HFFc6 (cell line): ENCODE results near the gene UBE3C. TPM values are rescaled to one million over a fixed set of nuclear protein-coding genes. Genes with fewer than 3 reads are reported as not detected.
"Not testable (repeated sequence)": the region's sequence is repeated elsewhere in the genome, so short reads cannot be mapped to it uniquely, and the experiment has no call there.

Source experiments
- DNase-seq: peaks from one replicate; pipeline ENCODE4 v3.0.0-alpha.2; 2018
- H3K27ac Mint-ChIP-seq: 2 replicates; pipeline ENCODE4 v1.8.0; 2020; ENCODE audit warnings: mild to moderate bottlenecking, mixed read lengths
- H3K27me3 Mint-ChIP-seq: 2 replicates; pipeline ENCODE4 v1.8.0; 2021; ENCODE audit warnings: mild to moderate bottlenecking, moderate library complexity, mixed read lengths; ENCODE audit not compliant: insufficient read depth
- H3K36me3 Mint-ChIP-seq: 2 replicates; pipeline ENCODE4 v1.8.0; 2021; ENCODE audit warnings: low read depth, mixed read lengths
- H3K4me1 Mint-ChIP-seq: 2 replicates; pipeline ENCODE4 v1.8.0; 2020; ENCODE audit warnings: low read depth, mixed read lengths
- H3K4me3 Mint-ChIP-seq: 2 replicates; pipeline ENCODE4 v1.8.0; 2020; ENCODE audit warnings: mild to moderate bottlenecking, moderate library complexity, mixed read lengths
- H3K9me3 Mint-ChIP-seq: 2 replicates; pipeline ENCODE4 v1.8.0; 2020; ENCODE audit warnings: mild to moderate bottlenecking, mixed read lengths
- CTCF ChIP-seq: fragments of 200-600 bp; sonication (generic); IDR thresholded peaks from 2 replicates; pipeline ENCODE4 v1.5.0; 2021; ENCODE audit warnings: antibody characterized with exemption, mild to moderate bottlenecking
- total RNA-seq, 6 experiments: library from RNA; stranded (reverse); fragmentation: NEBNext Ultra II Directional; extraction: Animal tissue kit (Norgen Biotek cat#: 25700); gene quantifications; 2 replicates in 1 of 6; 3 replicates in 5 of 6; pipeline ENCODE4 v1.2.3, GENCODE V29; 2021

The UBE3C gene
- total RNA-seq, 6 experiments from 2014 or later = 64.2 to 80.1 (median 73.1) TPM

- no peaks in the 10 kb centered on the region; the same call in 1 of the 2 replicates for H3K27me3 Mint-ChIP-seq
- H3K27ac Mint-ChIP-seq = peak overlapping the region; percentile 8; the same call in 1 of the 2 replicates
- TF ChIP-seq CTCF = no peak
- no peak overlapping the region for H3K4me3 Mint-ChIP-seq
- H3K9me3 Mint-ChIP-seq = no peaks in the 10 kb centered on the region
- peaks cover 33% of the 10 kb centered on the region for H3K4me1 Mint-ChIP-seq
- no peak for DNase-seq
- no peaks in the 10 kb centered on the region for H3K36me3 Mint-ChIP-seq
These were observed 13.1 kb downstream of the UBE3C start for GRCh38 chr7:157151626-157152339.

GRCh38 chr7:157152391-157152937 lies 13.7 kb downstream of the UBE3C start:
- DNase-seq = no peak
- Mint-ChIP-seq H3K27me3 (no peaks in the 10 kb centered on the region; the same call in 1 of the 2 replicates), H3K4me1 (peaks cover 26% of the 10 kb centered on the region), H3K9me3 (no peaks in the 10 kb centered on the region), H3K4me3 (no peak overlapping the region), H3K27ac (no peak overlapping the region), H3K36me3 (no peaks in the 10 kb centered on the region)
- no peak for TF ChIP-seq CTCF

- no peak overlapping the region for H3K4me3 Mint-ChIP-seq
- no peaks in the 10 kb centered on the region for H3K36me3 Mint-ChIP-seq
- peaks cover 26% of the 10 kb centered on the region for H3K4me1 Mint-ChIP-seq
- TF ChIP-seq CTCF = no peak
- H3K9me3 Mint-ChIP-seq = no peaks in the 10 kb centered on the region
- peak overlapping the region; percentile 48; the same call in 1 of the 2 replicates for H3K27ac Mint-ChIP-seq
- H3K27me3 Mint-ChIP-seq = no peaks in the 10 kb centered on the region; the same call in 1 of the 2 replicates
- DNase-seq = no peak
These were observed 14.5 kb downstream of the UBE3C start for GRCh38 chr7:157153260-157153659.

- no peaks in the 10 kb centered on the region for H3K36me3 Mint-ChIP-seq
- DNase-seq = no peak
- no peaks in the 10 kb centered on the region; the same call in 1 of the 2 replicates for H3K27me3 Mint-ChIP-seq
- peaks cover 39% of the 10 kb centered on the region for H3K4me1 Mint-ChIP-seq
- no peak overlapping the region for H3K27ac Mint-ChIP-seq
- no peak for TF ChIP-seq CTCF
- H3K4me3 Mint-ChIP-seq = no peak overlapping the region
- no peaks in the 10 kb centered on the region for H3K9me3 Mint-ChIP-seq
These were observed 17.2 kb downstream of the UBE3C start for GRCh38 chr7:157155959-157156358.

- no peak for TF ChIP-seq CTCF
- Mint-ChIP-seq H3K27ac (no peak overlapping the region), H3K36me3 (no peaks in the 10 kb centered on the region), H3K27me3 (no peaks in the 10 kb centered on the region), H3K4me3 (no peak overlapping the region), H3K4me1 (peaks cover 27% of the 10 kb centered on the region), H3K9me3 (no peaks in the 10 kb centered on the region)
- no peak for DNase-seq
These were observed 19.7 kb downstream of the UBE3C start for GRCh38 chr7:157158400-157158799.

GRCh38 chr7:157159537-157159936 lies 20.8 kb downstream of the UBE3C start:
- not testable (repeated sequence) for H3K36me3 Mint-ChIP-seq, H3K27ac Mint-ChIP-seq, H3K9me3 Mint-ChIP-seq, H3K4me3 Mint-ChIP-seq, DNase-seq, H3K27me3 Mint-ChIP-seq
- peaks cover 25% of the 10 kb centered on the region for H3K4me1 Mint-ChIP-seq
